ENCODE data around the gene ZNF423.

The ZNF423 gene

GRCh38 chr16:49623501-49624266, 232.2 kb downstream of the ZNF423 start:
- Histone ChIP-seq H3K9ac (ENCODE audit: low read depth, low read length) (no peak overlapping the region), H3K36me3 (ENCODE audit: control insufficient read depth, insufficient read depth, low read length) (peaks cover 2% of the 10 kb centered on the region), H3K27me3 (ENCODE audit: control insufficient read depth, insufficient read depth, low read length) (no peaks in the 10 kb centered on the region), H3K9me3 (ENCODE audit: control insufficient read depth, insufficient read depth, low read length) (no peaks in the 10 kb centered on the region), H3K4me3 (ENCODE audit: low read depth, low read length) (no peak overlapping the region), H3K4me1 (ENCODE audit: control insufficient read depth, insufficient read depth, low read length) (peaks cover 4% of the 10 kb centered on the region)

GRCh38 chr16:49622421-49623402, 233.2 kb downstream of the ZNF423 start:
- Histone ChIP-seq H3K4me3 (ENCODE audit: low read depth, low read length) (no peak overlapping the region), H3K9ac (ENCODE audit: low read depth, low read length) (no peak overlapping the region), H3K27me3 (ENCODE audit: control insufficient read depth, insufficient read depth, low read length) (no peaks in the 10 kb centered on the region), H3K4me1 (ENCODE audit: control insufficient read depth, insufficient read depth, low read length) (peaks cover 4% of the 10 kb centered on the region), H3K9me3 (ENCODE audit: control insufficient read depth, insufficient read depth, low read length) (no peaks in the 10 kb centered on the region), H3K36me3 (ENCODE audit: control insufficient read depth, insufficient read depth, low read length) (peaks cover 2% of the 10 kb centered on the region)

GRCh38 chr16:49622084-49622390, 233.9 kb downstream of the ZNF423 start:
- Histone ChIP-seq H3K4me3 (ENCODE audit: low read depth, low read length) (no peak overlapping the region), H3K4me1 (ENCODE audit: control insufficient read depth, insufficient read depth, low read length) (peaks cover 4% of the 10 kb centered on the region), H3K36me3 (ENCODE audit: control insufficient read depth, insufficient read depth, low read length) (peaks cover 2% of the 10 kb centered on the region), H3K9ac (ENCODE audit: low read depth, low read length) (no peak overlapping the region), H3K9me3 (ENCODE audit: control insufficient read depth, insufficient read depth, low read length) (no peaks in the 10 kb centered on the region), H3K27me3 (ENCODE audit: control insufficient read depth, insufficient read depth, low read length) (no peaks in the 10 kb centered on the region)

GRCh38 chr16:49621241-49622083, 234.4 kb downstream of the ZNF423 start:
- peaks cover 2% of the 10 kb centered on the region for H3K36me3 ChIP-seq (ENCODE audit: control insufficient read depth, insufficient read depth, low read length)
- H3K4me1 ChIP-seq (ENCODE audit: control insufficient read depth, insufficient read depth, low read length) = peaks cover 4% of the 10 kb centered on the region
- H3K4me3 ChIP-seq (ENCODE audit: low read depth, low read length) = no peak overlapping the region
- H3K27me3 ChIP-seq (ENCODE audit: control insufficient read depth, insufficient read depth, low read length) = no peaks in the 10 kb centered on the region
- no peak overlapping the region for H3K9ac ChIP-seq (ENCODE audit: low read depth, low read length)
- no peaks in the 10 kb centered on the region for H3K9me3 ChIP-seq (ENCODE audit: control insufficient read depth, insufficient read depth, low read length)

- Histone ChIP-seq H3K9ac (ENCODE audit: low read depth, low read length) (no peak overlapping the region), H3K4me3 (ENCODE audit: low read depth, low read length) (no peak overlapping the region), H3K9me3 (ENCODE audit: control insufficient read depth, insufficient read depth, low read length) (no peaks in the 10 kb centered on the region), H3K36me3 (ENCODE audit: control insufficient read depth, insufficient read depth, low read length) (peaks cover 2% of the 10 kb centered on the region), H3K27me3 (ENCODE audit: control insufficient read depth, insufficient read depth, low read length) (no peaks in the 10 kb centered on the region), H3K4me1 (ENCODE audit: control insufficient read depth, insufficient read depth, low read length) (peaks cover 4% of the 10 kb centered on the region)
Measured at GRCh38 chr16:49620869-49621240, 235.1 kb downstream of the ZNF423 start.

- no peaks in the 10 kb centered on the region for H3K9me3 ChIP-seq (ENCODE audit: control insufficient read depth, insufficient read depth, low read length)
- no peak overlapping the region for H3K4me3 ChIP-seq (ENCODE audit: low read depth, low read length)
- no peaks in the 10 kb centered on the region for H3K36me3 ChIP-seq (ENCODE audit: control insufficient read depth, insufficient read depth, low read length)
- H3K9ac ChIP-seq (ENCODE audit: low read depth, low read length) = no peak overlapping the region
- H3K4me1 ChIP-seq (ENCODE audit: control insufficient read depth, insufficient read depth, low read length) = peaks cover 4% of the 10 kb centered on the region
- no peaks in the 10 kb centered on the region for H3K27me3 ChIP-seq (ENCODE audit: control insufficient read depth, insufficient read depth, low read length)
Measured at GRCh38 chr16:49620158-49620868, 235.6 kb downstream of the ZNF423 start.

- no peak overlapping the region for H3K9ac ChIP-seq (ENCODE audit: low read depth, low read length)
- no peaks in the 10 kb centered on the region for H3K36me3 ChIP-seq (ENCODE audit: control insufficient read depth, insufficient read depth, low read length)
- peaks cover 4% of the 10 kb centered on the region for H3K4me1 ChIP-seq (ENCODE audit: control insufficient read depth, insufficient read depth, low read length)
- no peaks in the 10 kb centered on the region for H3K27me3 ChIP-seq (ENCODE audit: control insufficient read depth, insufficient read depth, low read length)
- no peak overlapping the region for H3K4me3 ChIP-seq (ENCODE audit: low read depth, low read length)
- H3K9me3 ChIP-seq (ENCODE audit: control insufficient read depth, insufficient read depth, low read length) = no peaks in the 10 kb centered on the region
Measured at GRCh38 chr16:49619811-49620157, 236.1 kb downstream of the ZNF423 start.

- no peak overlapping the region for H3K9ac ChIP-seq (ENCODE audit: low read depth, low read length)
- no peaks in the 10 kb centered on the region for H3K9me3 ChIP-seq (ENCODE audit: control insufficient read depth, insufficient read depth, low read length)
- H3K36me3 ChIP-seq (ENCODE audit: control insufficient read depth, insufficient read depth, low read length) = no peaks in the 10 kb centered on the region
- no peaks in the 10 kb centered on the region for H3K27me3 ChIP-seq (ENCODE audit: control insufficient read depth, insufficient read depth, low read length)
- H3K4me1 ChIP-seq (ENCODE audit: control insufficient read depth, insufficient read depth, low read length) = peaks cover 4% of the 10 kb centered on the region
- H3K4me3 ChIP-seq (ENCODE audit: low read depth, low read length) = no peak overlapping the region
Measured at GRCh38 chr16:49618955-49619354, 237.0 kb downstream of the ZNF423 start.

- no peaks in the 10 kb centered on the region for H3K36me3 ChIP-seq (ENCODE audit: control insufficient read depth, insufficient read depth, low read length)
- H3K27me3 ChIP-seq (ENCODE audit: control insufficient read depth, insufficient read depth, low read length) = no peaks in the 10 kb centered on the region
- no peak overlapping the region for H3K9ac ChIP-seq (ENCODE audit: low read depth, low read length)
- no peak overlapping the region for H3K4me3 ChIP-seq (ENCODE audit: low read depth, low read length)
- H3K4me1 ChIP-seq (ENCODE audit: control insufficient read depth, insufficient read depth, low read length) = peaks cover 4% of the 10 kb centered on the region
- H3K9me3 ChIP-seq (ENCODE audit: control insufficient read depth, insufficient read depth, low read length) = no peaks in the 10 kb centered on the region
Measured at GRCh38 chr16:49617710-49618330, 238.1 kb downstream of the ZNF423 start.

- H3K9ac ChIP-seq (ENCODE audit: low read depth, low read length) = no peak overlapping the region
- no peaks in the 10 kb centered on the region for H3K36me3 ChIP-seq (ENCODE audit: control insufficient read depth, insufficient read depth, low read length)
- no peaks in the 10 kb centered on the region for H3K9me3 ChIP-seq (ENCODE audit: control insufficient read depth, insufficient read depth, low read length)
- H3K4me1 ChIP-seq (ENCODE audit: control insufficient read depth, insufficient read depth, low read length) = peaks cover 4% of the 10 kb centered on the region
- no peaks in the 10 kb centered on the region for H3K27me3 ChIP-seq (ENCODE audit: control insufficient read depth, insufficient read depth, low read length)
- no peak overlapping the region for H3K4me3 ChIP-seq (ENCODE audit: low read depth, low read length)
Measured at GRCh38 chr16:49617016-49617629, 238.8 kb downstream of the ZNF423 start.
